GM12875 (cell line): ENCODE results near the gene EGF.

ENCODE experiments used
- H3K4me3 ChIP-seq: one replicate; pipeline ENCODE4 v1.5.1; 2011; ENCODE audit warnings: low read depth, low read length, control low read depth
- CTCF ChIP-seq: IDR thresholded peaks from 2 replicates; pipeline ENCODE4 v1.5.1; 2011; ENCODE audit warnings: low read depth, mild to moderate bottlenecking, control low read depth, inconsistent platforms, low read length, moderate library complexity, borderline replicate concordance; ENCODE audit not compliant: insufficient read depth

Gene EGF

GRCh38 chr4:109982521-109982920 lies 69.8 kb downstream of the EGF start:
- no peak overlapping the region for H3K4me3 ChIP-seq
- no peak for TF ChIP-seq CTCF

- no peak overlapping the region for H3K4me3 ChIP-seq
- TF ChIP-seq CTCF: no peak
Observed at GRCh38 chr4:109985993-109986974, 73.6 kb downstream of the EGF start.

GRCh38 chr4:109989044-109989443 lies 76.4 kb downstream of the EGF start:
- H3K4me3 ChIP-seq: no peak overlapping the region
- TF ChIP-seq CTCF: no peak

GRCh38 chr4:109989618-109990017 lies 76.9 kb downstream of the EGF start:
- no peak for TF ChIP-seq CTCF
- no peak overlapping the region for H3K4me3 ChIP-seq

- no peak for TF ChIP-seq CTCF
- no peak overlapping the region for H3K4me3 ChIP-seq
Observed at GRCh38 chr4:109990261-109991257, 77.9 kb downstream of the EGF start.

GRCh38 chr4:109993116-109993515 lies 80.4 kb downstream of the EGF start:
- no peak overlapping the region for H3K4me3 ChIP-seq
- TF ChIP-seq CTCF: no peak
